Neutrophil (primary cell): ENCODE measurements around the gene CTDNEP1.
A peak's percentile ranks its signal among the peaks of the same experiment; 100 is the strongest.

Experiments
- H3K27ac ChIP-seq: fragments of 200-600 bp; sonication (generic); 2 replicates; pipeline ENCODE4 v1.5.1; 2016; ENCODE audit warnings: mild to moderate bottlenecking, moderate library complexity
- H3K27me3 ChIP-seq: fragments of 200-600 bp; sonication (generic); 2 replicates; pipeline ENCODE4 v1.6.0; 2016; ENCODE audit warnings: mild to moderate bottlenecking
- H3K36me3 ChIP-seq: fragments of 200-600 bp; sonication (generic); 2 replicates; pipeline ENCODE4 v1.5.1; 2017
- H3K4me1 ChIP-seq, 2 experiments: fragments of 200-600 bp in 1 of 2; sonication (generic) in 1 of 2; 1 replicate in 1 of 2; 2 replicates in 1 of 2; pipeline versions ENCODE4 v1.5.1 to v1.6.1; 2013 to 2016; ENCODE audit warnings: low read depth in 1 of 2, low read length in 1 of 2, mild to moderate bottlenecking in 1 of 2, moderate library complexity in 1 of 2; ENCODE audit not compliant: control insufficient read depth in 1 of 2, insufficient read depth in 1 of 2
- H3K4me3 ChIP-seq, 2 experiments: fragments of 200-600 bp in 1 of 2; sonication (generic) in 1 of 2; 1 replicate in 1 of 2; 2 replicates in 1 of 2; pipeline ENCODE4 v1.5.1; 2013 to 2016; ENCODE audit warnings: low read depth in 1 of 2, low read length in 1 of 2, mild to moderate bottlenecking in 1 of 2, moderate library complexity in 1 of 2
- H3K9me3 ChIP-seq: fragments of 200-600 bp; sonication (generic); 2 replicates; pipeline ENCODE4 v1.5.1; 2016
- CTCF ChIP-seq: fragments of 200-600 bp; sonication (generic); IDR thresholded peaks from 2 replicates; pipeline ENCODE4 v1.5.1; 2016; ENCODE audit warnings: antibody characterized with exemption

The CTDNEP1 gene

GRCh38 chr17:7204828-7205461, 46.6 kb downstream of the CTDNEP1 start:
- H3K36me3 ChIP-seq, result no peaks in the 10 kb centered on the region

GRCh38 chr17:7204336-7204735, 47.2 kb downstream of the CTDNEP1 start:
- Histone ChIP-seq H3K4me3 (peak overlapping the region; percentile 45 to 67), H3K4me1 (peaks cover 9 to 12% of the 10 kb centered on the region in 2 experiments), H3K27ac (no peak overlapping the region), H3K27me3 (no peaks in the 10 kb centered on the region), H3K9me3 (no peaks in the 10 kb centered on the region), H3K36me3 (no peaks in the 10 kb centered on the region)
- TF ChIP-seq CTCF, result no peak

More at GRCh38 chr17:7204828-7205461, 46.6 kb downstream of the CTDNEP1 start:
- Histone ChIP-seq H3K9me3 (no peaks in the 10 kb centered on the region), H3K27ac (no peak overlapping the region), H3K4me3 (peak overlapping the region; percentile 45 to 67), H3K27me3 (no peaks in the 10 kb centered on the region), H3K4me1 (peaks cover 9 to 12% of the 10 kb centered on the region in 2 experiments)
- no peak for TF ChIP-seq CTCF

- TF ChIP-seq CTCF, result no peak
- Histone ChIP-seq H3K27ac (no peak overlapping the region), H3K36me3 (no peaks in the 10 kb centered on the region), H3K4me3 (no peak overlapping the region), H3K9me3 (no peaks in the 10 kb centered on the region), H3K27me3 (no peaks in the 10 kb centered on the region), H3K4me1 (peaks cover 9 to 12% of the 10 kb centered on the region in 2 experiments)
These were observed 48.1 kb downstream of the CTDNEP1 start for GRCh38 chr17:7203391-7203790.

- Histone ChIP-seq H3K27me3 (no peaks in the 10 kb centered on the region), H3K36me3 (no peaks in the 10 kb centered on the region), H3K4me3 (no peak overlapping the region), H3K4me1 (no peaks in the 10 kb centered on the region), H3K27ac (no peak overlapping the region), H3K9me3 (no peaks in the 10 kb centered on the region)
- TF ChIP-seq CTCF, result no peak
These were observed 54.7 kb downstream of the CTDNEP1 start for GRCh38 chr17:7196651-7197401.

- TF ChIP-seq CTCF, result no peak
- Histone ChIP-seq H3K9me3 (no peaks in the 10 kb centered on the region), H3K4me1 (no peaks in the 10 kb centered on the region), H3K27ac (no peak overlapping the region), H3K27me3 (no peaks in the 10 kb centered on the region), H3K4me3 (no peak overlapping the region), H3K36me3 (no peaks in the 10 kb centered on the region)
These were observed 55.6 kb downstream of the CTDNEP1 start for GRCh38 chr17:7195971-7196370.
